NCI-H82 (cell line): ENCODE data around the gene GREB1L.
A peak's percentile ranks its signal among the peaks of the same experiment; 100 is the strongest.
"Not testable (repeated sequence)": the region's sequence is repeated elsewhere in the genome, so short reads cannot be mapped to it uniquely, and the experiment has no call there.

Experiments used
- DNase-seq: peaks from one replicate; lab custom pipeline; 2025; lab: John Stamatoyannopoulos, UW

GREB1L gene

GRCh38 chr18:21369146-21369545 lies 127.1 kb downstream of the GREB1L start:
- DNase-seq, result no peak

DNA sequence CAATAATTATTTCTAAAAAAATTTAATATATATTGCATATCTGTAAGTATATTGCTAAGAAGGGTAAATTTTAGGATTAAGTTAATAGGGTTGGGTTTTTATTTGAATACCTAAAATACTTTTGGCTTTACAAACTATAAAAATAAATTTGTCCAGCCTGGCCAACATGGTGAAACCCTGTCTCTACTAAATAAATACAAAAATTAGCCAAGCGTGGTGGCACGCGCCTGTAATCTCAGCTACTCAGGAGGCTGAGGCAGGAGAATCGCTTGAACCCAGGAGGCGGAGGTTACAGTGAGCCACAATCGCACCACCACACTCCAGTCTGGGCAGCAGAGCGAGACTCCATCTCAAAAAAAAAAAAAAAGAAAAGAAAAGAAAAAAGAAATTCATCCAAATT lies 127.6 kb downstream of the GREB1L start:
- not testable (repeated sequence) for DNase-seq

DNA sequence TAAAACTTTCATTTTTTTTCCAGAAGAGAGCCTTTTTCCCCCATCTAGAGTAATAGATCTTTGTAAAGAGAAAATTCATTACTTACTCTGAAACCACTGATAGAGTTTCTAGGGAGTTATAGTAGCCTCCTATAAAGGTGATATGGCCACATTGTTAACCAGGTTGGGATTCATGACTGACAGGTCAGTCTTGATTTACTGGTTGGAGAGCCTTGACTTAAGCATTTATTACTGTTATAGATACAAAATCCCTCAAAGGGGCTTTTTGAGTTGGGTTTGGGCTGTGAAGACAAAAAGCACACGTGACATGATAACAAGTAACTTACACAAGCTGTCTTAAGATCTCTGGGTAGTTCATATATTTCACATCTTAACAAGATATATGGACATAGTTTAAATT lies 141.0 kb downstream of the GREB1L start:
- DNase-seq, result no peak

GRCh38 chr18:21386523-21387240 lies 144.7 kb downstream of the GREB1L start:
- DNase-seq, result no peak

- no peak for DNase-seq
Observed at GRCh38 chr18:21387886-21388285, 145.9 kb downstream of the GREB1L start.

DNA sequence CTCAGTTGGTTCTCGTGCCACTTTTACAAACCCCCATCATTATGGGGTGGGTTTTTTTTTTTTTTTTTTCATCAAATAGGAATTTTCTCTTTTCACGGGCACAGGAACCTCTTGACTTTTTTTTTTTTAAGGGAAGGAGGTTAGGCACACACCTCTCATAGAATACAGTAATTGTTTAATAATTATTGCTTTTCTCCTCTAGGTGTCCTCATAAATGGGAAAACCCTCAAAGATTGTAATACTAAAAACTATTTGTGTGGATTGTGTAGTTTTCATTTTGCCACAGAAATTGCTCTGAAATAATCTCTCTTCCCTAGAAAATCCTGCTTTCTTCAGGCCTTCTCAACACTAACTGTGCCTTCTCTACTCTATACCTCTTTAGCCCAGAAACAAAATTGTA lies 147.3 kb downstream of the GREB1L start:
- DNase-seq, result no peak

- DNase-seq, result no peak
Observed at GRCh38 chr18:21389903-21390302, 147.9 kb downstream of the GREB1L start.

DNA sequence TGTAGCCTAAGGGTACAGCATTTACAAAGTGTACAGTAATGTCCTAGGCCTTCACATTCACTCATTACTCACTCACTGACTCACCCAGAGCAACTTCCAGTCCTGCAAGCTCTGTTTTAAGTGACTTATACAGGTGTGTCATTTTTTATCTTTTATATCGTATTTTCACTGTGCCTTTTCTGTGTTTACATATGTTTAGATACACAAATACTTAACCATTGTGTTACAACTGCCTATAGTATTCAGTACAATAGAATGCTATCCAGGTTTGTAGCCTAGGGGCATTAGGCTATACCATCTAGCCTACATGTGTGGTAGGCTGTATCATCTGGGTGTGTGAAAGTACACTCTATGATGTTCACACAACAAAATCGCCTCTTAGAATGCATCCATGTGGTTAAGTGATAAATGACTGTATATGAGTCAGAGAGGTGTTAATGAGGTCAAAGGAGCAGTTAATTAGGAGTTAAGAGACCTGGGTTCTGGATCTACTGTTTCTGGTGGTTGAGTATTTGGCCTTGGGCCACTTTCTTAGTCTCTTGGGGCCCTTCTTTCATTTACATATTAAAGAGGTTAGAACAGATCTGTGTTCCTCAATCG lies 149.1 kb downstream of the GREB1L start:
- DNase-seq, result no peak

DNA sequence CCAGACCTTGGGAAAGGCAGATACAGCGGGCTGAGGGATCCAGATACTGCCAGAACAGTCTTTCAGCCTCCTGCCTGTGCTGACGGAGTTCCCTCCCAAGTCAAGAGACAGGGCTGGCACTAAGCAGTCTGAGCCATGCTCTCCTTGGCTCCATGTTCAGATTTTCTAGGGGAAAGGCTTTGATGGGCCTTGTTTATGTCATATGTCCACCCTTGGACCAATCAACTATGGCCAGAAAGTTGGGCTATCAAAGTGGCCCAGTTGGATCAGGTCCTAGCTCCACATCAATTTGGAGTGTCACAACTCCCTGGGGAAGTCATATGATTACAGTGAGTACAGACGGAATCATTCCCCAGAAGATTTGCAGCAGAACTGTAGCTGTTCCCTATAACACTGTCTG lies 152.0 kb downstream of the GREB1L start:
- DNase-seq, result no peak

GRCh38 chr18:21398121-21398520 lies 156.1 kb downstream of the GREB1L start:
- peak; percentile 62 for DNase-seq

DNA sequence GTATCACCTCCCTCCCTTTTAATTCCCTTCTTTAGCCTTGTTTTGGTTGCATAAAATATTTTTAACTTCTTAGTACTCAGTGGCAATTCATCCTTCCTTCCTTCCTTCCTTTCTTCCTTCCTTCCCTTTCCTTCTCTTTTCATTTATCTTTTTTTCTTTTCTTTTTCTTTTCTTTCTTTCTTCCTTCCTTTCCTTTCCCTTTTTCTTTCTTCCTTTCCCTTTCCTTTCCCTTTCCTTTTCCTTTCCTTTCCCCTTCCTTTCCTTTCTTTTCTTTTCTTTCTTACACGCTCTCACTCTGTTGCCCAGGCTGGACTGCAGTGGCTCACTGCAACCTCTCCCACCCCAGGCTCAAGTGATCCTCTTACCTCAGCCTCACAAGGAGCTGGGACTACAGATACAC lies 160.2 kb downstream of the GREB1L start:
- DNase-seq, result no peak

GRCh38 chr18:21404426-21404825 lies 162.4 kb downstream of the GREB1L start:
- DNase-seq, result no peak

GRCh38 chr18:21406116-21406515 lies 164.1 kb downstream of the GREB1L start:
- DNase-seq, result no peak

- no peak for DNase-seq
Observed at GRCh38 chr18:21408681-21409080, 166.6 kb downstream of the GREB1L start.

DNA sequence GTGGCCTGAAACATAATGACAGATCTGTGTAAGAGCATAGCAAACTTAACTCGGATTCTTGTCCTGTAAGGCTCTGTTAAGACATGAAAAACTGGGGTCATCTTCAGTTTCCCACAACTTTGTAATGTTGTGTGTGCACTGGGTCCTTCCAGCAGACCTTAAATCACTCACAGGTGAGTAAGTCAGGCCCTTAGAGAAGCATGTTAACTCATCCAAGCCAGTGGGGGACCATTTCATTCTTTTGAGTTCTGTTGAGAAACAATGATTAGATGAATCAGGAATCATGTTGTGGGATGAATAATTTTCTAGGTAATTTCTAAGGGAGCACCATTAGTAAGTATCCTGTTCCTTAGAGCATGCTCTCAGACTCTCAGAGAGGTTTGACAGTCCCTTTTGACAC lies 191.4 kb downstream of the GREB1L start:
- DNase-seq, result no peak

- no peak for DNase-seq
Observed at GRCh38 chr18:21439431-21439846, 197.4 kb downstream of the GREB1L start.

GRCh38 chr18:21441670-21442069 lies 199.6 kb downstream of the GREB1L start:
- DNase-seq, result no peak

- DNase-seq, result no peak
Observed at GRCh38 chr18:21443776-21444464, 201.9 kb downstream of the GREB1L start.

- peak; percentile 73 for DNase-seq
Observed at GRCh38 chr18:21444465-21445212, 202.6 kb downstream of the GREB1L start.

DNA sequence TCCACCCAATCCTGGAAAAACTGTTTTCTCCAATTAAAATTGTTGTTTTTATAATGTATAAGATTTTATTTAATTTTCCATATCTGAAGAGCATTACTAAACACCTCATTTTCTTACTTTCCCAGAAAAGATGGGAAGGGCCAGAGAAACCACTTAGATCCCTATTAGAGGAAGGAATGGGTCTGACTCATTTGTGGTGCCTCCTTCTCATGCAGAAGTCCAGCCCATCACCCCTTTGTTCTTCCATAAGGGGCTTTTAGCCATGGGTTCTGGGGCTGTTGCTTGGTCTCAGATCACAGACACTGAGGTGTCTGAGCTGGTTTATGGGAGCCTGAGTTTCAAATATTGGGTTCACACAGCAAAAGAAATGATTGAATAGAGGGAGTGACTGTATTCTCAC lies 206.3 kb downstream of the GREB1L start:
- DNase-seq, result no peak

DNA sequence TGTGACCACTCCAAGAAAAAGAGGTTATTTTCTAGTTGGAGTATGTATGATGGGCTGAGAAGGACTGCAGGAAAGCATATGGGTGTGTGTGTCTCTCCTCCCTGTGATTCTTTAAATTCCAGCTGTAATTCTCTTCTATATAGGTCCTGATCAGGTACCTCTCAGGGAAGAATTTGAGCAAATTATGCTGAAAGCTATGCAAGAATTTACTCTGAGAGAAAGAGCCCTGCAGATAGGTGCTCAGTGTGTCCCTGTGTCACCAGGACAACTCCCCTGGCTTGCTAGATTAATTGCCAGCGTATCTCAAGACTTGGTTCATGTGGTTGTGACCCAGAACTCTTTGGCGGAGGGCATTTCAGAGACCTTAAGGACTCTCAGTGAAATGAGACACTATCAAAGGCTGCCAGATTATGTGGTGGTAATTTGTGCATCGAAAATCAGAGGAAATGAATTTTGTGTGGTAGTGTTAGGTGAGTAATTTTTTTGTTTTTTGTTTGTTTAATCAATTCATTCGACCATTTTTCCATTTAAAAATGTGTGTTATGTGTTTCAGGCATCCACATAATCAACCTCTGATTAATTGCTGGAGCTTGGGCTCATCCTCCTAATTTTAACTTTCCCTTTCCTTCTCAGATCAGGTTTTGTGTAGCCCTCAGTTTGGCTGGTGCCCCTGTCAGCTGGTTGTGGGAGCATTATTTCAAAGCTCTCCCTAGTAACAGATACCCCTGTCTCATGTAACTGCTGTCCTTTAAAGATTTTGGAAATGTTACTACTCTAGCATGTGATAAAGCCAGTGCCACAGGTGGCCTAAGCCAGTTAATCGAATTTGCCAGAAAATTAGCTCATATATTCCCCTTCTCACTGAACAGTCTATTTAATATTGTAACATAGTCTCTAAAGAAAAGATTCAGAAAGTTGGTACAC lies 207.6 kb downstream of the GREB1L start:
- peak; percentile 30 for DNase-seq

DNA sequence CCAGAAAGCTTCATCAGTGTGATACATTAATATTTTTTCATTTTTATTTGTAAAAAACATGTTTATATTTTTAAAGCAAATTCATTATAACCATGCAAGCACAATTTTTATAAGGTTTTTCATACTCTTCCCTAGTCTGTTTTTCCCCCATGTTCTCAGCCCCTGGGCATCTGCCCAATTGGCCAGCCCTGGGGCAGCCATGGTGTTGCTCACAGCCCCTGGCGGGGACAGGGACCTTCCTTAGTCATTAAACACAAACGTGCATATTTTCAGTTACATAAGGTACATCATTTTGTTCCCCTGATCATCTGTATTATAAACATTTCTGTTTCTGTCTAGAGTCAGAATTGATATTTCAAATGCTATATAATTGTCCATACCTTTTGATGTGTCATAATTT lies 208.5 kb downstream of the GREB1L start:
- DNase-seq, result no peak
